Measurements from ENCODE around the gene THPO. TPM values are rescaled to one million over a fixed set of nuclear protein-coding genes. Genes with fewer than 3 reads are reported as not detected.
A peak's percentile ranks its signal among the peaks of the same experiment; 100 is the strongest.

THPO gene
- polyA plus RNA-seq, 1 donor (not counting 4 experiments of a cell fraction or from before 2014, with no cell fraction given): not detected

GRCh38 chr3:184360929-184361531, 17.0 kb downstream of the THPO start:
- no peak for TF ChIP-seq CTCF (optimal IDR thresholded peaks at IDR 0.05 in 1 of 3, IDR thresholded peaks at IDR 0.05 in 1 of 3, conservative IDR thresholded peaks at IDR 0.05 in 1 of 3; ENCODE audit: extremely low read depth in 1 of 3, insufficient read depth in 2 of 3, low read length in 3 of 3)
- no peak for TF ChIP-seq EZH2 (IDR thresholded peaks at IDR 0.05; ENCODE audit: low read length)
- H3K4me3 ChIP-seq (ENCODE audit: control insufficient read depth in 2 of 3, extremely low read depth in 1 of 3, insufficient read depth in 2 of 3, low read depth in 1 of 3, low read length in 3 of 3): peak overlapping the region; percentile 59 to 97 (median 95)
- no peak for DNase-seq (ENCODE audit: low read depth, low spot score)
- peaks cover 8 to 10% of the 10 kb centered on the region in 2 experiments for H3K36me3 ChIP-seq (ENCODE audit: control insufficient read depth in 2 of 2, extremely low read depth in 1 of 2, insufficient read depth in 2 of 2, low read length in 2 of 2)
- H4K20me1 ChIP-seq (ENCODE audit: control insufficient read depth, extremely low read depth, insufficient read depth, low read length): no peaks in the 10 kb centered on the region
- FAIRE-seq: no peak
- H3K9me1 ChIP-seq (ENCODE audit: control insufficient read depth, extremely low read depth, insufficient read depth, low read length): no peaks in the 10 kb centered on the region
- no peaks in the 10 kb centered on the region for H3K27me3 ChIP-seq (ENCODE audit: control insufficient read depth, extremely low read depth, insufficient read depth, low read length)
- peak overlapping the region; percentile 82 for H3K27ac ChIP-seq (ENCODE audit: control insufficient read depth, insufficient read depth, low read length)
- peak overlapping the region; percentile 74 for H3K4me2 ChIP-seq (ENCODE audit: control insufficient read depth, extremely low read depth, insufficient read depth, low read depth, low read length)
- peak overlapping the region; percentile 64 for H2AFZ ChIP-seq (ENCODE audit: control insufficient read depth, low read length)
- peaks cover 22% of the 10 kb centered on the region for H3K4me1 ChIP-seq (ENCODE audit: control insufficient read depth, extremely low read depth, insufficient read depth, low read length)
- dilution Hi-C loops (cut with MboI; ENCODE audit: extremely low pct_ligation_motif_present, low sequenced_read_pairs): no loop called here
- H3K9me3 ChIP-seq (ENCODE audit: control insufficient read depth, low read depth, low read length): no peaks in the 10 kb centered on the region
- H3K9ac ChIP-seq (ENCODE audit: control insufficient read depth, extremely low read depth, insufficient read depth, low read length): peak overlapping the region; percentile 83
- H3K79me2 ChIP-seq (ENCODE audit: control insufficient read depth, insufficient read depth, low read length): peaks cover 20% of the 10 kb centered on the region

GRCh38 chr3:184360070-184360928, 17.7 kb downstream of the THPO start:
- TF ChIP-seq CTCF (optimal IDR thresholded peaks at IDR 0.05 in 1 of 3, IDR thresholded peaks at IDR 0.05 in 1 of 3, conservative IDR thresholded peaks at IDR 0.05 in 1 of 3; ENCODE audit: extremely low read depth in 1 of 3, insufficient read depth in 2 of 3, low read length in 3 of 3) (no peak), EZH2 (IDR thresholded peaks at IDR 0.05; ENCODE audit: low read length) (no peak)
- Histone ChIP-seq H4K20me1 (ENCODE audit: control insufficient read depth, extremely low read depth, insufficient read depth, low read length) (no peaks in the 10 kb centered on the region), H3K27me3 (ENCODE audit: control insufficient read depth, extremely low read depth, insufficient read depth, low read length) (no peaks in the 10 kb centered on the region), H3K9me3 (ENCODE audit: control insufficient read depth, low read depth, low read length) (no peaks in the 10 kb centered on the region), H3K79me2 (ENCODE audit: control insufficient read depth, insufficient read depth, low read length) (peaks cover 20% of the 10 kb centered on the region), H3K4me1 (ENCODE audit: control insufficient read depth, extremely low read depth, insufficient read depth, low read length) (peaks cover 22% of the 10 kb centered on the region), H3K9me1 (ENCODE audit: control insufficient read depth, extremely low read depth, insufficient read depth, low read length) (no peaks in the 10 kb centered on the region), H3K9ac (ENCODE audit: control insufficient read depth, extremely low read depth, insufficient read depth, low read length) (peak overlapping the region; percentile 83), H3K4me2 (ENCODE audit: control insufficient read depth, extremely low read depth, insufficient read depth, low read depth, low read length) (peak overlapping the region; percentile 74), H2AFZ (ENCODE audit: control insufficient read depth, low read length) (no peak overlapping the region), H3K36me3 (ENCODE audit: control insufficient read depth in 2 of 2, extremely low read depth in 1 of 2, insufficient read depth in 2 of 2, low read length in 2 of 2) (peaks cover 5% of the 10 kb centered on the region in 2 experiments), H3K4me3 (ENCODE audit: control insufficient read depth in 2 of 3, extremely low read depth in 1 of 3, insufficient read depth in 2 of 3, low read depth in 1 of 3, low read length in 3 of 3) (peak overlapping the region; percentile 59 to 97 (median 95)), H3K27ac (ENCODE audit: control insufficient read depth, insufficient read depth, low read length) (no peak overlapping the region)
- dilution Hi-C loops (cut with MboI; ENCODE audit: extremely low pct_ligation_motif_present, low sequenced_read_pairs): no loop called here
- FAIRE-seq (no peak), DNase-seq (ENCODE audit: low read depth, low spot score) (no peak)
